HEK293 (cell line): ENCODE results near the gene CXCL11.
"Not testable (repeated sequence)": the region's sequence is repeated elsewhere in the genome, so short reads cannot be mapped to it uniquely, and the experiment has no call there.

ENCODE experiments used
- EGR2 ChIP-seq: fragments of 450-650 bp; formaldehyde crosslinking; IDR thresholded peaks from 2 replicates; pipeline ENCODE4 v1.5.1; 2016; ENCODE audit warnings: low read depth, missing biosample characterization, missing genetic modification characterization
- KLF9 ChIP-seq: fragments of 450-650 bp; formaldehyde crosslinking; IDR thresholded peaks from 2 replicates; pipeline ENCODE4 v1.5.1; 2016; ENCODE audit warnings: missing biosample characterization, missing genetic modification characterization, low read depth
- PRDM1 ChIP-seq: fragments of 450-650 bp; formaldehyde crosslinking; IDR thresholded peaks from 2 replicates; pipeline ENCODE4; 2016; ENCODE audit warnings: missing biosample characterization, missing genetic modification characterization
- ZNF274 ChIP-seq, 2 experiments: fragments of 200-500 bp in 1 of 2; fragments of 450-650 bp in 1 of 2; sonication (Bioruptor generic) in 1 of 2; formaldehyde crosslinking in 1 of 2; IDR thresholded peaks; 2 replicates each; pipeline versions ENCODE4 v1.5.1 to v1.6.1; 2014 to 2016; ENCODE audit warnings: borderline replicate concordance in 1 of 2, inconsistent platforms in 1 of 2, low read length in 1 of 2, missing biosample characterization in 1 of 2, missing genetic modification characterization in 1 of 2
- ZNF350 ChIP-seq: fragments of 450-650 bp; formaldehyde crosslinking; IDR thresholded peaks from 2 replicates; pipeline ENCODE4 v1.5.0; 2017; ENCODE audit warnings: missing biosample characterization, mild to moderate bottlenecking, missing genetic modification characterization
- ZNF366 ChIP-seq: fragments of 450-650 bp; formaldehyde crosslinking; conservative IDR thresholded peaks from 2 replicates; pipeline ENCODE4 v1.5.1; 2016; ENCODE audit warnings: missing biosample characterization, missing genetic modification characterization
- TF ChIP-seq, protein P1 (sequence below): fragments of 450-650 bp; formaldehyde crosslinking; IDR thresholded peaks from 2 replicates; pipeline ENCODE4 v1.5.1; 2016; ENCODE audit warnings: missing biosample characterization, missing genetic modification characterization
- TF ChIP-seq, protein P2 (sequence below): fragments of 450-650 bp; formaldehyde crosslinking; IDR thresholded peaks from 2 replicates; pipeline ENCODE4 v1.5.1; 2017; ENCODE audit warnings: missing biosample characterization, missing genetic modification characterization
- TF ChIP-seq, protein P3 (sequence below): fragments of 450-650 bp; formaldehyde crosslinking; conservative IDR thresholded peaks from 2 replicates; pipeline ENCODE4 v1.5.1; 2016; ENCODE audit warnings: low read depth, missing biosample characterization, missing genetic modification characterization
- TF ChIP-seq, protein P4 (sequence below): fragments of 450-650 bp; formaldehyde crosslinking; IDR thresholded peaks from 2 replicates; pipeline ENCODE4 v1.5.1; 2016; ENCODE audit warnings: missing biosample characterization, missing genetic modification characterization, low read depth
- TF ChIP-seq, protein P5 (sequence below): fragments of 450-650 bp; IDR thresholded peaks from 2 replicates; pipeline ENCODE4 v1.5.1; 2018; ENCODE audit warnings: missing biosample characterization, missing genetic modification characterization

DNA sequence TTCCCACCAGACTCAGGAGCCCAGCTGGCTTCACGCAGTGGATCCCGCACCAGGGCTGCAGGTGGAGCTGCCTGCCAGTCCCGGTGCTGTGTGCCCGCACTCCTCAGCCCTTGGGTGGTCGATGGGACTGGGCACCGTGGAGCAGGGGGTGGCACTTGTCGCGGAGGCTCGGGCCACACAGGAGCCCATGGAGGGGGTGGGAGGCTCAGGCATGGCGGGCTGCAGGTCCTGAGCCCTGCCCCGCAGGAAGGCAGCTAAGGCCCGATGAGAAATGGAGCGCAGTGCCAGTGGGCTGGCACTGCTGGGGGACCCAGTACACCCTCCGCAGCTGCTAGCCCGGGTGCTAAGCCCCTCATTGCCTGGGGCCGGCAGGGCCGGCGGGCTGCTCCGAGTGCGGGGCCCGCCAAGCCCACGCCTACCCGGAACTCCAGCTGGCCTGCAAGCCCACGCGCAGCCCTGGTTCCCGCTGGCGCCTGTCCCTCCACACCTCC lies 14.7 kb upstream of the CXCL11 start:
- not testable (repeated sequence) for TF ChIP-seq PRDM1 (tag by site-specific recombination); ZNF274 (IDR thresholded peaks at IDR 0.05; ENCODE audit: low read length); ZNF274 (tag by site-specific recombination; IDR thresholded peaks at IDR 0.05; ENCODE audit: borderline replicate concordance); KLF9 (tag by site-specific recombination); ZNF350; EGR2 (tag by site-specific recombination); ZNF366 (tag by site-specific recombination)
- TF ChIP-seq, protein P1, sequence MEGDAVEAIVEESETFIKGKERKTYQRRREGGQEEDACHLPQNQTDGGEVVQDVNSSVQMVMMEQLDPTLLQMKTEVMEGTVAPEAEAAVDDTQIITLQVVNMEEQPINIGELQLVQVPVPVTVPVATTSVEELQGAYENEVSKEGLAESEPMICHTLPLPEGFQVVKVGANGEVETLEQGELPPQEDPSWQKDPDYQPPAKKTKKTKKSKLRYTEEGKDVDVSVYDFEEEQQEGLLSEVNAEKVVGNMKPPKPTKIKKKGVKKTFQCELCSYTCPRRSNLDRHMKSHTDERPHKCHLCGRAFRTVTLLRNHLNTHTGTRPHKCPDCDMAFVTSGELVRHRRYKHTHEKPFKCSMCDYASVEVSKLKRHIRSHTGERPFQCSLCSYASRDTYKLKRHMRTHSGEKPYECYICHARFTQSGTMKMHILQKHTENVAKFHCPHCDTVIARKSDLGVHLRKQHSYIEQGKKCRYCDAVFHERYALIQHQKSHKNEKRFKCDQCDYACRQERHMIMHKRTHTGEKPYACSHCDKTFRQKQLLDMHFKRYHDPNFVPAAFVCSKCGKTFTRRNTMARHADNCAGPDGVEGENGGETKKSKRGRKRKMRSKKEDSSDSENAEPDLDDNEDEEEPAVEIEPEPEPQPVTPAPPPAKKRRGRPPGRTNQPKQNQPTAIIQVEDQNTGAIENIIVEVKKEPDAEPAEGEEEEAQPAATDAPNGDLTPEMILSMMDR (tag by site-specific recombination): not testable (repeated sequence)
- TF ChIP-seq, protein P2, sequence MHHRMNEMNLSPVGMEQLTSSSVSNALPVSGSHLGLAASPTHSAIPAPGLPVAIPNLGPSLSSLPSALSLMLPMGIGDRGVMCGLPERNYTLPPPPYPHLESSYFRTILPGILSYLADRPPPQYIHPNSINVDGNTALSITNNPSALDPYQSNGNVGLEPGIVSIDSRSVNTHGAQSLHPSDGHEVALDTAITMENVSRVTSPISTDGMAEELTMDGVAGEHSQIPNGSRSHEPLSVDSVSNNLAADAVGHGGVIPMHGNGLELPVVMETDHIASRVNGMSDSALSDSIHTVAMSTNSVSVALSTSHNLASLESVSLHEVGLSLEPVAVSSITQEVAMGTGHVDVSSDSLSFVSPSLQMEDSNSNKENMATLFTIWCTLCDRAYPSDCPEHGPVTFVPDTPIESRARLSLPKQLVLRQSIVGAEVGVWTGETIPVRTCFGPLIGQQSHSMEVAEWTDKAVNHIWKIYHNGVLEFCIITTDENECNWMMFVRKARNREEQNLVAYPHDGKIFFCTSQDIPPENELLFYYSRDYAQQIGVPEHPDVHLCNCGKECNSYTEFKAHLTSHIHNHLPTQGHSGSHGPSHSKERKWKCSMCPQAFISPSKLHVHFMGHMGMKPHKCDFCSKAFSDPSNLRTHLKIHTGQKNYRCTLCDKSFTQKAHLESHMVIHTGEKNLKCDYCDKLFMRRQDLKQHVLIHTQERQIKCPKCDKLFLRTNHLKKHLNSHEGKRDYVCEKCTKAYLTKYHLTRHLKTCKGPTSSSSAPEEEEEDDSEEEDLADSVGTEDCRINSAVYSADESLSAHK (tag by site-specific recombination): not testable (repeated sequence)
- TF ChIP-seq, protein P3, sequence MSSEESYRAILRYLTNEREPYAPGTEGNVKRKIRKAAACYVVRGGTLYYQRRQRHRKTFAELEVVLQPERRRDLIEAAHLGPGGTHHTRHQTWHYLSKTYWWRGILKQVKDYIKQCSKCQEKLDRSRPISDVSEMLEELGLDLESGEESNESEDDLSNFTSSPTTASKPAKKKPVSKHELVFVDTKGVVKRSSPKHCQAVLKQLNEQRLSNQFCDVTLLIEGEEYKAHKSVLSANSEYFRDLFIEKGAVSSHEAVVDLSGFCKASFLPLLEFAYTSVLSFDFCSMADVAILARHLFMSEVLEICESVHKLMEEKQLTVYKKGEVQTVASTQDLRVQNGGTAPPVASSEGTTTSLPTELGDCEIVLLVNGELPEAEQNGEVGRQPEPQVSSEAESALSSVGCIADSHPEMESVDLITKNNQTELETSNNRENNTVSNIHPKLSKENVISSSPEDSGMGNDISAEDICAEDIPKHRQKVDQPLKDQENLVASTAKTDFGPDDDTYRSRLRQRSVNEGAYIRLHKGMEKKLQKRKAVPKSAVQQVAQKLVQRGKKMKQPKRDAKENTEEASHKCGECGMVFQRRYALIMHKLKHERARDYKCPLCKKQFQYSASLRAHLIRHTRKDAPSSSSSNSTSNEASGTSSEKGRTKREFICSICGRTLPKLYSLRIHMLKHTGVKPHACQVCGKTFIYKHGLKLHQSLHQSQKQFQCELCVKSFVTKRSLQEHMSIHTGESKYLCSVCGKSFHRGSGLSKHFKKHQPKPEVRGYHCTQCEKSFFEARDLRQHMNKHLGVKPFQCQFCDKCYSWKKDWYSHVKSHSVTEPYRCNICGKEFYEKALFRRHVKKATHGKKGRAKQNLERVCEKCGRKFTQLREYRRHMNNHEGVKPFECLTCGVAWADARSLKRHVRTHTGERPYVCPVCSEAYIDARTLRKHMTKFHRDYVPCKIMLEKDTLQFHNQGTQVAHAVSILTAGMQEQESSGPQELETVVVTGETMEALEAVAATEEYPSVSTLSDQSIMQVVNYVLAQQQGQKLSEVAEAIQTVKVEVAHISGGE (tag by site-specific recombination): not testable (repeated sequence)
- TF ChIP-seq, protein P4, sequence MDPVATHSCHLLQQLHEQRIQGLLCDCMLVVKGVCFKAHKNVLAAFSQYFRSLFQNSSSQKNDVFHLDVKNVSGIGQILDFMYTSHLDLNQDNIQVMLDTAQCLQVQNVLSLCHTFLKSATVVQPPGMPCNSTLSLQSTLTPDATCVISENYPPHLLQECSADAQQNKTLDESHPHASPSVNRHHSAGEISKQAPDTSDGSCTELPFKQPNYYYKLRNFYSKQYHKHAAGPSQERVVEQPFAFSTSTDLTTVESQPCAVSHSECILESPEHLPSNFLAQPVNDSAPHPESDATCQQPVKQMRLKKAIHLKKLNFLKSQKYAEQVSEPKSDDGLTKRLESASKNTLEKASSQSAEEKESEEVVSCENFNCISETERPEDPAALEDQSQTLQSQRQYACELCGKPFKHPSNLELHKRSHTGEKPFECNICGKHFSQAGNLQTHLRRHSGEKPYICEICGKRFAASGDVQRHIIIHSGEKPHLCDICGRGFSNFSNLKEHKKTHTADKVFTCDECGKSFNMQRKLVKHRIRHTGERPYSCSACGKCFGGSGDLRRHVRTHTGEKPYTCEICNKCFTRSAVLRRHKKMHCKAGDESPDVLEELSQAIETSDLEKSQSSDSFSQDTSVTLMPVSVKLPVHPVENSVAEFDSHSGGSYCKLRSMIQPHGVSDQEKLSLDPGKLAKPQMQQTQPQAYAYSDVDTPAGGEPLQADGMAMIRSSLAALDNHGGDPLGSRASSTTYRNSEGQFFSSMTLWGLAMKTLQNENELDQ (tag by site-specific recombination): not testable (repeated sequence)
- TF ChIP-seq, protein P5, sequence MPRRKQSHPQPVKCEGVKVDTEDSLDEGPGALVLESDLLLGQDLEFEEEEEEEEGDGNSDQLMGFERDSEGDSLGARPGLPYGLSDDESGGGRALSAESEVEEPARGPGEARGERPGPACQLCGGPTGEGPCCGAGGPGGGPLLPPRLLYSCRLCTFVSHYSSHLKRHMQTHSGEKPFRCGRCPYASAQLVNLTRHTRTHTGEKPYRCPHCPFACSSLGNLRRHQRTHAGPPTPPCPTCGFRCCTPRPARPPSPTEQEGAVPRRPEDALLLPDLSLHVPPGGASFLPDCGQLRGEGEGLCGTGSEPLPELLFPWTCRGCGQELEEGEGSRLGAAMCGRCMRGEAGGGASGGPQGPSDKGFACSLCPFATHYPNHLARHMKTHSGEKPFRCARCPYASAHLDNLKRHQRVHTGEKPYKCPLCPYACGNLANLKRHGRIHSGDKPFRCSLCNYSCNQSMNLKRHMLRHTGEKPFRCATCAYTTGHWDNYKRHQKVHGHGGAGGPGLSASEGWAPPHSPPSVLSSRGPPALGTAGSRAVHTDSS: not testable (repeated sequence)
